Endodermal cell (in vitro differentiated cells): ENCODE measurements around the gene MFNG. TPM values are rescaled to one million over a fixed set of nuclear protein-coding genes. Genes with fewer than 3 reads are reported as not detected.

Experiments used
- DNase-seq: peaks from one replicate; pipeline ENCODE4 v3.0.0-alpha.2; 2017
- H3K27ac ChIP-seq: 2 replicates; pipeline ENCODE4 v1.5.1; 2013; ENCODE audit warnings: mild to moderate bottlenecking, low read depth, low read length, moderate library complexity
- H3K27me3 ChIP-seq: 2 replicates; pipeline ENCODE4 v1.6.1; 2013; ENCODE audit warnings: mild to moderate bottlenecking, low read length, moderate library complexity; ENCODE audit not compliant: insufficient read depth, control insufficient read depth, poor library complexity, severe bottlenecking
- H3K36me3 ChIP-seq: 2 replicates; pipeline ENCODE4 v1.7.0; 2013; ENCODE audit warnings: mild to moderate bottlenecking, low read length, moderate library complexity; ENCODE audit not compliant: control insufficient read depth, insufficient read depth
- H3K4me1 ChIP-seq: one replicate; pipeline ENCODE4 v1.7.0; 2013; ENCODE audit warnings: low read length; ENCODE audit not compliant: control insufficient read depth, insufficient read depth
- H3K4me3 ChIP-seq: 2 replicates; pipeline ENCODE4 v1.5.1; 2013; ENCODE audit warnings: mild to moderate bottlenecking, low read length, moderate library complexity
- H3K9ac ChIP-seq: 2 replicates; pipeline ENCODE4 v1.6.1; 2013; ENCODE audit warnings: mild to moderate bottlenecking, low read length, moderate library complexity; ENCODE audit not compliant: poor library complexity, severe bottlenecking; ENCODE audit errors: extremely low read depth
- H3K9me3 ChIP-seq: 2 replicates; pipeline ENCODE4 v1.6.1; 2013; ENCODE audit warnings: mild to moderate bottlenecking, low read length, moderate library complexity; ENCODE audit not compliant: control insufficient read depth
- H3K27ac Mint-ChIP-seq: 2 replicates; pipeline ENCODE4 v1.8.0; 2020; ENCODE audit warnings: mixed read lengths
- H3K27me3 Mint-ChIP-seq: 2 replicates; pipeline ENCODE4 v1.8.0; 2021; ENCODE audit warnings: mild to moderate bottlenecking, mixed read lengths; ENCODE audit not compliant: insufficient read depth
- H3K36me3 Mint-ChIP-seq: 2 replicates; pipeline ENCODE4 v1.8.0; 2020; ENCODE audit warnings: low read depth, mixed read lengths
- H3K4me1 Mint-ChIP-seq: 2 replicates; pipeline ENCODE4 v1.8.0; 2020; ENCODE audit warnings: mixed read lengths
- H3K4me3 Mint-ChIP-seq: 2 replicates; pipeline ENCODE4 v1.8.0; 2020; ENCODE audit warnings: mild to moderate bottlenecking, moderate library complexity, mixed read lengths
- H3K9me3 Mint-ChIP-seq: 2 replicates; pipeline ENCODE4 v1.8.0; 2020; ENCODE audit warnings: mild to moderate bottlenecking, mixed read lengths
- CTCF ChIP-seq: fragments of 200-600 bp; sonication (generic); conservative IDR thresholded peaks from 2 replicates; pipeline ENCODE4 v1.5.0; 2021; ENCODE audit warnings: antibody characterized with exemption, mild to moderate bottlenecking
- WGBS, 2 experiments: methylation state at CpG; one replicate each; pipeline versions ENCODE4 v1.1.5 to v1.1.7; 2013; ENCODE audit warnings: missing lambda C conversion rate in 2 of 2, mixed read lengths in 1 of 2; ENCODE audit not compliant: insufficient coverage in 1 of 2, insufficient read length in 1 of 2; 5-methylcytosine and 5-hydroxymethylcytosine counted together
- total RNA-seq, 2 donors: library from RNA; stranded (reverse); fragmentation: NEBNext Ultra II Directional in 1 of 2; extraction: Animal tissue kit (Norgen Biotek cat#: 25700) in 1 of 2; gene quantifications; 2 replicates in 1 of 2; 3 replicates in 1 of 2; pipeline ENCODE4 v1.2.1, GENCODE V29; 2021

Gene MFNG
- total RNA-seq, 2 donors from 2014 or later = 1.9 to 6.6 TPM

DNA sequence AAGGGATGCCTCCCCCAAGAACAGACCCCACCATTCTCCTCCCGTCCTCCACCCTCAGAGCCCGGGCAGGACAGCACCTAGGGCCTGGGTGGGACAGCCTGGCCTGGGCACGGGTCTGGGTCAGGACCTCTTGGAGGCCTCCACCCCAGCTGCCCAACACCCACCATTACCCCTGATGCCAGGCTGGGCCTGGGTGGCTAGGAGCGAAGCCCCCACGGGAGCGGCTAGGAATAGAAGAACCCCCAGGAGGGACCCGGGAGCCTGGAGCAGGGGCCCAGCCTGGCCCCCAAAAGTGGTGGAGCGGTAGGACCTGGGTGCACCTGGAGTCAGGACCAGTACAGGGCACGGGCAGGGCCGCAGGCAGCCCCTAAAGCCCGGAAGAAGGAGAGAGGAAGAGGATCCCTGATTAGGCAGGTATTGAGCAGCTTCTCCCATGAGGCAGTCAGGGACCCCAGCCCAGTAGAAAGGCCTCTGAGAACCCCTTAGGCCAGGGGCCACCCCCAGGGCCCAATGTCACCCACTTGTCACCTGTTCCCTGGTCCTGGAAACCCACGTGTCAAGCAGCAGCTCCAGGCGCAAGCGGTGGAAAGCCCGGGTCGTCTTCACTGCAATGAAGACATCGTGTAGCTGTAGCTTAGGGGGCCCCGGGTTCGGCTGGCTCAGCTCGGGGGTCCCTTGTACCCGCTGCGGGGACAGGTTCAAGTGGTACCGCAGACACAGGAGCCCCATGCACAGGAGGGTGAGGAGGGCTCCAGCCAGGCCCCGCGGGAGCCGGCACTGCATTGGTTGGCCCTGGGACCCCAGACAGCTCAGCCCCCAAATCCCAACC, 575 bp downstream of the MFNG start:
- TF ChIP-seq CTCF = no peak
- Mint-ChIP-seq H3K4me1 (peaks cover 26% of the 10 kb centered on the region), H3K27ac (no peak overlapping the region), H3K27me3 (peaks cover 4% of the 10 kb centered on the region), H3K4me3 (no peak overlapping the region), H3K9me3 (no peaks in the 10 kb centered on the region), H3K36me3 (peaks cover 8% of the 10 kb centered on the region)
- 90 to 91% methylated on average over 12 to 26 of the region's 26 CpGs for WGBS, 2 experiments
- Histone ChIP-seq H3K9me3 (no peaks in the 10 kb centered on the region), H3K27me3 (no peaks in the 10 kb centered on the region), H3K27ac (peak overlapping the region; percentile 66), H3K36me3 (no peaks in the 10 kb centered on the region), H3K4me3 (no peak overlapping the region), H3K9ac (no peak overlapping the region), H3K4me1 (peaks cover 4% of the 10 kb centered on the region)
- DNase-seq = no peak

DNA sequence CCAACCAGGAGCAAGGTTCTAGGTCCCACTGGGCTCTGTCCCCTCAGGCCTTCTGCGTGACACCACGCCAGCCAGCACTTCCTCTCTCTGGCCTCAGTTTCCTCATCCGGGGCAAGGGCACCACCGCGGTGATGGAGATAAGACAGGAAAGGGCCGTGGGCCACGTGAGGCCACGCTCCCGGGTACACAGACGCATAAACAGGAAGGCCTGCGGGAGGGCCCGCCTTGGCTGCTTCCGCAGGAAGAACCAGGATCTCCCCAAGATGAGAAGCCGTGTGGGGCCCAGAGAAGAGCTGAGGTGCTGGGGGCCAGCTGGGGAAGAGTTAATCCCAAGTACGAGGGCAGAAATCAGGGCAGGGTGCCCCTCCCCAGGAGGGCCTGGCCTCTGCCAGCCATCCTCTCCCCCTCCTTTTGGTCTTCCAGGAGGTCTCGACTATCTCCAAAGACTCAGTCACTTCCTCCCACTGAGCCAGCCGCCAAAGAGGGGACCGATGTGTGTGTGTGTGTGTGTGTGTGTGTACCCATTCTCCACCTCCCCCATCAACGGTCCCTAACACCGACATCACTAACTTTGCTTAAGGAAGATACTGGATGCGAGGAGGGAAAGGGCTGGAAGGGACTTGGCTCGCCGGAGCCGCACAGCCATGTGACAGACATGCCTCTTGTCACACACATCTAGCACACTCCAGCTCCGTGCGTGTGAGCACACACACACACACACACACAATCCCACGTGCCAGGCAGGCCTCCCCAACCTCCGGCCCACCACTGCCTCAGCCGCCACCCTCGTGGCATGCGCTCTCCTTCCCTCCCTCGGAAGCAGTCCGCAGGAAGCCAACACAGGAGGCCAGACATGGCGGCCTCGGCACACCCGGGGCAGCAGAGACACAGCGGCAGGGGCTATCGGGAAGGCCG, 1.4 kb downstream of the MFNG start:
- Mint-ChIP-seq H3K27ac (no peak overlapping the region), H3K4me1 (peaks cover 26% of the 10 kb centered on the region), H3K36me3 (no peaks in the 10 kb centered on the region), H3K9me3 (no peaks in the 10 kb centered on the region), H3K27me3 (peaks cover 4% of the 10 kb centered on the region), H3K4me3 (no peak overlapping the region)
- Histone ChIP-seq H3K27me3 (no peaks in the 10 kb centered on the region), H3K9me3 (no peaks in the 10 kb centered on the region), H3K4me3 (no peak overlapping the region), H3K36me3 (no peaks in the 10 kb centered on the region), H3K4me1 (peaks cover 4% of the 10 kb centered on the region), H3K9ac (no peak overlapping the region), H3K27ac (peak overlapping the region; percentile 98)
- DNase-seq = no peak
- WGBS, 2 experiments = 93 to 98% methylated on average over 15 to 35 of the region's 39 CpGs
- TF ChIP-seq CTCF = no peak

DNA sequence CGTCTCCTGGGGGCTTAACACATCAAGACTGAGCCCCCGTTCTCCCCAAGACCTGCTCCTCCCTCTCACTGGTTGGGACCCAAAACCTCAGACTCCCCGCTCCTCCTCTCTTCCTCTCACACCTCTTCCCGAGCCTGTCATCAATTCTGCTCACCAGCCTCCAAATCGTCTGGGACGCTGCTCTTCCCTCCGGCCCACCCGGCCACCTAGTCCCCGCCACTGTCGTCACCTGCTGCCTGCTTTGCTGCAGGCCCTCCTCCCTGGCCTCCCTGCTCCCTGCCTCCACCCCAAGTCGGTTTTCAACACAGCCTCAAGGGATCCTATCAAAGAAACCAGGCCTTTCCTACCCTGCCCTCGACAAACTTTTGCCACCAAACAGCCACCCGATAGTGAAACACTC, 3.1 kb downstream of the MFNG start:
- H3K36me3 Mint-ChIP-seq = no peaks in the 10 kb centered on the region
- Histone ChIP-seq H3K9me3 (no peaks in the 10 kb centered on the region), H3K27me3 (no peaks in the 10 kb centered on the region), H3K9ac (no peak overlapping the region), H3K4me3 (no peak overlapping the region), H3K4me1 (no peaks in the 10 kb centered on the region), H3K27ac (peak overlapping the region; percentile 98), H3K36me3 (no peaks in the 10 kb centered on the region)
- no peaks in the 10 kb centered on the region for H3K9me3 Mint-ChIP-seq
- TF ChIP-seq CTCF = no peak
- H3K4me3 Mint-ChIP-seq = no peak overlapping the region
- WGBS, 2 experiments = 88 to 91% methylated on average over 11 to 13 of the region's 13 CpGs
- peak overlapping the region; percentile 75 for H3K27ac Mint-ChIP-seq
- H3K27me3 Mint-ChIP-seq = peaks cover 4% of the 10 kb centered on the region
- peaks cover 17% of the 10 kb centered on the region for H3K4me1 Mint-ChIP-seq
- no peak for DNase-seq
